ENCODE measurements around the gene GSTT4.

GRCh38 chr22:23969071-23969470 is 36.2 kb downstream of the GSTT4 start:
- TF ChIP-seq POLR2A (IDR thresholded peaks at IDR 0.05; ENCODE audit: low read depth, low read length), result no peak
- TF ChIP-seq POLR2AphosphoS5 (IDR thresholded peaks at IDR 0.05; ENCODE audit: low read depth, low read length), result no peak
- TF ChIP-seq TAF1 (IDR thresholded peaks at IDR 0.05; ENCODE audit: borderline replicate concordance, low read depth, low read length), result no peak
